ENCODE data around the gene QRSL1. TPM values are rescaled to one million over a fixed set of nuclear protein-coding genes. Genes with fewer than 3 reads are reported as not detected.

Gene QRSL1
- total and polyA plus RNA-seq, 2 donors (not counting 3 experiments of a cell fraction or from before 2014, with no cell fraction given), result 4.3 to 11.3 TPM

DNA sequence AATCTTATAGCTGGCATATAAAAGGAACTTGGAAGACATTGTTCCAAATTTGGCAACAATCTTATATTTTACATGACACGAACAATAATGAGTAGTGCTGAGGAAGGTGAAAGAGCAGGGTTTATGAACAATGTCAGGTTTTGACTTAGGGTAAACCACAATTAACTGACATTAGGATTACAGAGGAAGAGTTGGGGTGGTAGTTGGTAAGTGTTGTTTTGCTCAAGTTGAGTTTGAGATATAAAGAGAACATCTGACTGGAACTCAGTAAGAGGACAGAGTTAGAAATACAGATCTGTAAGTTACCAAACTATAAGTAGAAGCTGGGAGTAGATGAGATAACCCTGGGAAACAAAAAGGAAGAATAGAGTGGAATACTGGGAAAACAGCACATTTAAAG is 15.2 kb upstream of the QRSL1 start:
- FAIRE-seq (no peak), DNase-seq (ENCODE audit: low read depth, low spot score) (no peak)
- ChIA-PET POLR2A (no interaction called here), CTCF (no interaction called here)
- BruUV-seq (replicated peaks), result no TSS peak
- Histone ChIP-seq H3K9me1 (replicated peaks; ENCODE audit: control insufficient read depth, extremely low read depth, insufficient read depth, low read length) (no peaks in the 10 kb centered on the region), H4K20me1 (replicated peaks; ENCODE audit: control insufficient read depth, extremely low read depth, insufficient read depth, low read length) (no peaks in the 10 kb centered on the region), H3K9me3 (replicated peaks; ENCODE audit: control insufficient read depth, insufficient read depth, low read length) (no peaks in the 10 kb centered on the region), H3K4me1 (ENCODE audit: control insufficient read depth, extremely low read depth, insufficient read depth, low read length) (no peaks in the 10 kb centered on the region), H3K4me3 (replicated peaks in 1 of 3; ENCODE audit: insufficient read depth in 1 of 3, low read depth in 1 of 3, low read length in 3 of 3) (no peak overlapping the region), H3K9ac (replicated peaks; ENCODE audit: extremely low read depth, insufficient read depth, low read length) (no peak overlapping the region), H3K79me2 (ENCODE audit: control insufficient read depth, insufficient read depth, low read length) (no peaks in the 10 kb centered on the region), H2AFZ (ENCODE audit: low read depth, low read length) (no peak overlapping the region), H3K36me3 (ENCODE audit: control insufficient read depth in 2 of 2, extremely low read depth in 1 of 2, insufficient read depth in 2 of 2, low read length in 2 of 2) (no peaks in the 10 kb centered on the region), H3K27ac (ENCODE audit: insufficient read depth, low read depth, low read length) (no peak overlapping the region), H3K4me2 (ENCODE audit: insufficient read depth, low read length) (no peak overlapping the region), H3K27me3 (ENCODE audit: control insufficient read depth in 2 of 2, insufficient read depth in 2 of 2, low read length in 2 of 2) (no peaks in the 10 kb centered on the region)
- TF ChIP-seq POLR2AphosphoS5 (IDR thresholded peaks at IDR 0.05; ENCODE audit: insufficient read depth, low read depth, low read length) (no peak), POLR2A (IDR thresholded peaks at IDR 0.05; ENCODE audit: low read depth, low read length) (no peak), JUN (IDR thresholded peaks at IDR 0.05; ENCODE audit: borderline replicate concordance, insufficient read depth, insufficient read length, low read depth) (no peak), MYC (IDR thresholded peaks at IDR 0.05; ENCODE audit: low read depth, low read length) (no peak), FOS (IDR thresholded peaks at IDR 0.05; ENCODE audit: borderline replicate concordance, insufficient read depth, low read length) (no peak), EZH2 (IDR thresholded peaks at IDR 0.05; ENCODE audit: borderline replicate concordance, low read depth, low read length, severe bottlenecking) (no peak), GATA2 (IDR thresholded peaks at IDR 0.05; ENCODE audit: insufficient read depth, insufficient read length, low read depth, low read length) (no peak), MAX (IDR thresholded peaks at IDR 0.05; ENCODE audit: insufficient read depth, insufficient read length) (no peak)
- TF ChIP-seq, protein P1, sequence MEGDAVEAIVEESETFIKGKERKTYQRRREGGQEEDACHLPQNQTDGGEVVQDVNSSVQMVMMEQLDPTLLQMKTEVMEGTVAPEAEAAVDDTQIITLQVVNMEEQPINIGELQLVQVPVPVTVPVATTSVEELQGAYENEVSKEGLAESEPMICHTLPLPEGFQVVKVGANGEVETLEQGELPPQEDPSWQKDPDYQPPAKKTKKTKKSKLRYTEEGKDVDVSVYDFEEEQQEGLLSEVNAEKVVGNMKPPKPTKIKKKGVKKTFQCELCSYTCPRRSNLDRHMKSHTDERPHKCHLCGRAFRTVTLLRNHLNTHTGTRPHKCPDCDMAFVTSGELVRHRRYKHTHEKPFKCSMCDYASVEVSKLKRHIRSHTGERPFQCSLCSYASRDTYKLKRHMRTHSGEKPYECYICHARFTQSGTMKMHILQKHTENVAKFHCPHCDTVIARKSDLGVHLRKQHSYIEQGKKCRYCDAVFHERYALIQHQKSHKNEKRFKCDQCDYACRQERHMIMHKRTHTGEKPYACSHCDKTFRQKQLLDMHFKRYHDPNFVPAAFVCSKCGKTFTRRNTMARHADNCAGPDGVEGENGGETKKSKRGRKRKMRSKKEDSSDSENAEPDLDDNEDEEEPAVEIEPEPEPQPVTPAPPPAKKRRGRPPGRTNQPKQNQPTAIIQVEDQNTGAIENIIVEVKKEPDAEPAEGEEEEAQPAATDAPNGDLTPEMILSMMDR (IDR thresholded peaks at IDR 0.05; ENCODE audit: extremely low read depth in 1 of 2, insufficient read depth in 1 of 2, low read depth in 1 of 2, low read length in 2 of 2), result no peak
- dilution Hi-C loops (cut with MboI; ENCODE audit: extremely low pct_ligation_motif_present, low sequenced_read_pairs), result no loop called here
- intact Hi-C loops (cut with micrococcal nuclease), result no loop called here

All from endothelial cell of umbilical vein (primary cell).